Astrocyte (in vitro differentiated cells and primary cell): Measurements from ENCODE around the gene UFD1. TPM values are rescaled to one million over a fixed set of nuclear protein-coding genes. Genes with fewer than 3 reads are reported as not detected.

Source experiments
- DNase-seq: peaks from one replicate; pipeline ENCODE4 v3.0.0-alpha.2; 2010; ENCODE audit warnings: low read depth
- FAIRE-seq: peaks from 2 replicates; lab custom pipeline; 2011; peaks lifted over from hg19 to GRCh38; lab: Jason Lieb, UNC
- H2AFZ ChIP-seq: 2 replicates; pipeline ENCODE4 v1.6.0; 2012; ENCODE audit warnings: low read depth, low read length, inconsistent platforms
- H3K27ac ChIP-seq: 2 replicates; pipeline ENCODE4 v1.5.1; 2011; ENCODE audit warnings: low read depth, low read length, inconsistent platforms
- H3K27me3 ChIP-seq: 2 replicates; pipeline ENCODE4 v1.6.0; 2011; ENCODE audit warnings: low read length, inconsistent platforms; ENCODE audit not compliant: insufficient read depth
- H3K36me3 ChIP-seq: 2 replicates; pipeline ENCODE4 v1.5.1; 2011; ENCODE audit warnings: low read length, inconsistent platforms; ENCODE audit not compliant: insufficient read depth
- H3K4me1 ChIP-seq: 2 replicates; pipeline ENCODE4 v1.5.1; 2011; ENCODE audit warnings: low read length, inconsistent platforms; ENCODE audit not compliant: insufficient read depth
- H3K4me2 ChIP-seq: 2 replicates; pipeline ENCODE4 v1.6.0; 2012; ENCODE audit warnings: low read length, inconsistent platforms
- H3K4me3 ChIP-seq: 2 replicates; pipeline ENCODE4 v1.5.1; 2011; ENCODE audit warnings: low read depth, mild to moderate bottlenecking, low read length, inconsistent platforms; ENCODE audit not compliant: insufficient read depth
- H3K79me2 ChIP-seq: 2 replicates; pipeline ENCODE4 v1.6.0; 2012; ENCODE audit warnings: mild to moderate bottlenecking, low read length, inconsistent platforms; ENCODE audit not compliant: insufficient read depth
- H3K9ac ChIP-seq: 2 replicates; pipeline ENCODE4 v1.6.0; 2012; ENCODE audit warnings: mild to moderate bottlenecking, low read length, inconsistent platforms
- H3K9me3 ChIP-seq: 2 replicates; pipeline ENCODE4 v1.5.1; 2012; ENCODE audit warnings: low read depth, mild to moderate bottlenecking, low read length, inconsistent platforms; ENCODE audit not compliant: insufficient read depth
- H4K20me1 ChIP-seq: 2 replicates; pipeline ENCODE4 v1.6.0; 2012; ENCODE audit warnings: low read length, inconsistent platforms; ENCODE audit not compliant: insufficient read depth
- H3K27ac Mint-ChIP-seq: one replicate; pipeline ENCODE4 v1.8.0; 2021; ENCODE audit warnings: mild to moderate bottlenecking, mixed read lengths; ENCODE audit not compliant: unreplicated experiment
- H3K27me3 Mint-ChIP-seq: one replicate; pipeline ENCODE4 v1.8.0; 2021; ENCODE audit warnings: low read depth, mixed read lengths; ENCODE audit not compliant: unreplicated experiment
- H3K36me3 Mint-ChIP-seq: one replicate; pipeline ENCODE4 v1.8.0; 2021; ENCODE audit warnings: low read depth, mixed read lengths; ENCODE audit not compliant: unreplicated experiment
- H3K4me1 Mint-ChIP-seq: one replicate; pipeline ENCODE4 v1.8.0; 2021; ENCODE audit warnings: low read depth, mixed read lengths; ENCODE audit not compliant: unreplicated experiment
- H3K4me3 Mint-ChIP-seq: one replicate; pipeline ENCODE4 v1.8.0; 2021; ENCODE audit warnings: mild to moderate bottlenecking, moderate library complexity, mixed read lengths; ENCODE audit not compliant: unreplicated experiment
- H3K9me3 Mint-ChIP-seq: one replicate; pipeline ENCODE4 v1.8.0; 2021; ENCODE audit warnings: mild to moderate bottlenecking, mixed read lengths; ENCODE audit not compliant: unreplicated experiment
- EZH2 ChIP-seq: IDR thresholded peaks from 2 replicates; pipeline ENCODE4 v1.6.1; 2012; ENCODE audit warnings: mild to moderate bottlenecking, low read length, inconsistent platforms; ENCODE audit not compliant: insufficient read depth
- total RNA-seq: library from RNA; stranded (reverse); gene quantifications from 2 replicates; pipeline ENCODE4 v1.2.1, GENCODE V29; 2021
- TF ChIP-seq, protein P1 (sequence below): IDR thresholded peaks from 2 replicates; pipeline ENCODE4 v1.5.1; 2011; ENCODE audit warnings: low read depth, mild to moderate bottlenecking, inconsistent platforms, low read length, moderate library complexity; ENCODE audit not compliant: insufficient read depth

The UFD1 gene
- total RNA-seq, 1 donor from 2014 or later, result 105 TPM

DNA sequence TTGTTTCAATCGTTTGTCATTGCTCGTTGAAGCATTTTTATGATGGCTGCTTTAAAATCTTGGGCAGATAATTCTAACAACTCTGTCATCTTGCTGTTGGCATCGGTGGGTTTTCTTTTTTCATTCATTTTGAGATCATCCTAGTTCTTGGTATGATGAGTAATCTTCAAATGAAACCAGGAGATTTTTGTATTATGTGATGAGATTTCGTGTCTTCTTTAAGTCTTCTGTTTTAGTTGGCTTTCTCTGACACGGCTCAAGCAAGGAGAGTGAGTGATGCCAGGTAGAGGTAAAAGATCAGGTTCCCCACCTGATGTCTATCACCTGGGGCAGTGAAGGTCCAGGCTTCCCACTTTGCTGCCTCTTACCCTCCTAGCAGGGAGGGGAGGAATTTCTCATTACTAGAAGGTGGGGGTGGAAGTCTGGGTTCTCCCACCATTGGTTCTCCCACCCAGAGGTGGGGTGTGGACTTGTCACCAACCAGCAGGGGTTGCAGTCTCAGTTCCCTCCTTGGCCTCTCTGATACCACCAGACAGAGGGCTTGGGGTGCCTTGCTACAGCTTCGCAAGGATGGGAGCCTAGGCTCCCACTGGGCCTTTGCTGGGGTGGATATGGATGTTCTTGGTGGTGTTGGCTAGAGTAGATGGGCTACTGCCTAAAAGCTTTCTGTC is 13.6 kb upstream of the UFD1 start:
- Histone ChIP-seq H3K36me3 (no peaks in the 10 kb centered on the region), H3K4me2 (no peak overlapping the region), H3K9me3 (no peaks in the 10 kb centered on the region), H3K27me3 (no peaks in the 10 kb centered on the region), H3K4me3 (no peak overlapping the region), H4K20me1 (no peaks in the 10 kb centered on the region), H2AFZ (no peak overlapping the region), H3K4me1 (peaks cover 8% of the 10 kb centered on the region), H3K27ac (no peak overlapping the region), H3K9ac (no peak overlapping the region), H3K79me2 (no peaks in the 10 kb centered on the region)
- peaks cover 1% of the 10 kb centered on the region for H3K27me3 Mint-ChIP-seq
- H3K9me3 Mint-ChIP-seq, result no peaks in the 10 kb centered on the region
- DNase-seq (no peak), FAIRE-seq (no peak)
- no peak overlapping the region for H3K27ac Mint-ChIP-seq
- H3K4me3 Mint-ChIP-seq, result no peak overlapping the region
- H3K4me1 Mint-ChIP-seq, result peaks cover 5% of the 10 kb centered on the region
- H3K36me3 Mint-ChIP-seq, result no peaks in the 10 kb centered on the region
- no peak for TF ChIP-seq EZH2
- TF ChIP-seq, protein P1, sequence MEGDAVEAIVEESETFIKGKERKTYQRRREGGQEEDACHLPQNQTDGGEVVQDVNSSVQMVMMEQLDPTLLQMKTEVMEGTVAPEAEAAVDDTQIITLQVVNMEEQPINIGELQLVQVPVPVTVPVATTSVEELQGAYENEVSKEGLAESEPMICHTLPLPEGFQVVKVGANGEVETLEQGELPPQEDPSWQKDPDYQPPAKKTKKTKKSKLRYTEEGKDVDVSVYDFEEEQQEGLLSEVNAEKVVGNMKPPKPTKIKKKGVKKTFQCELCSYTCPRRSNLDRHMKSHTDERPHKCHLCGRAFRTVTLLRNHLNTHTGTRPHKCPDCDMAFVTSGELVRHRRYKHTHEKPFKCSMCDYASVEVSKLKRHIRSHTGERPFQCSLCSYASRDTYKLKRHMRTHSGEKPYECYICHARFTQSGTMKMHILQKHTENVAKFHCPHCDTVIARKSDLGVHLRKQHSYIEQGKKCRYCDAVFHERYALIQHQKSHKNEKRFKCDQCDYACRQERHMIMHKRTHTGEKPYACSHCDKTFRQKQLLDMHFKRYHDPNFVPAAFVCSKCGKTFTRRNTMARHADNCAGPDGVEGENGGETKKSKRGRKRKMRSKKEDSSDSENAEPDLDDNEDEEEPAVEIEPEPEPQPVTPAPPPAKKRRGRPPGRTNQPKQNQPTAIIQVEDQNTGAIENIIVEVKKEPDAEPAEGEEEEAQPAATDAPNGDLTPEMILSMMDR, result no peak

DNA sequence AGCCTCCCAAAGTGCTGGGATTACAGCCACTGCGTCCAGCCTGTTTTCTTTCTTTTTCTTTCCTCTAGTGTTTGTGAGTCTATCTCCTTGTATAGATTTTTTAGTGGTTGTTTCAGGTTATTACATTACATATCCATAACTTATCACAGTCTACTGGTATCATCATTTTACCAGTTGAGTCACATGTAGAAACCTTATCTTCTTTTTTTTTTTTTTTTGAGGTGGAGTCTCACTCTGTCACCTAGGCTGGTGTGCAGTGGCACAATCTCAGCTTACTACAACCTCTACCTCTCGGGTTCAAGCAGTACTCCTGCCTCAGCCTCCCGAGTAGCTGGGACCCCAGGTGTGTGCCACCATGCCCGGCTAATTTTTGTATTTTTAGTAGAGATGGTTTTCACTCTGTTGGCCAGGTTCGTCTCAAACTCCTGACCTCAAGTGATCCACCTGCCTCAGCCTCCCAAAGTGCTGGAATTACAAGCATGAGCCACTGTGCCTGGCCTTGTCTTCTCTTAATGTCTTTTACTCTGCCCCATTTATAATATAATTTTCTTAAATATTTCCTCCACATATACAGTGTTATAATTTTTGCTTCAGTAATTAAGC is 11.7 kb upstream of the UFD1 start:
- no peaks in the 10 kb centered on the region for H4K20me1 ChIP-seq
- Mint-ChIP-seq H3K9me3 (no peaks in the 10 kb centered on the region), H3K36me3 (no peaks in the 10 kb centered on the region), H3K27me3 (no peaks in the 10 kb centered on the region), H3K4me3 (no peak overlapping the region), H3K27ac (no peak overlapping the region), H3K4me1 (no peaks in the 10 kb centered on the region)
- TF ChIP-seq EZH2, result no peak
- TF ChIP-seq, protein P1, result no peak
- H3K27ac ChIP-seq, result no peak overlapping the region
- H3K4me1 ChIP-seq, result no peaks in the 10 kb centered on the region
- H3K9ac ChIP-seq, result no peak overlapping the region
- no peaks in the 10 kb centered on the region for H3K9me3 ChIP-seq
- DNase-seq (no peak), FAIRE-seq (no peak)
- no peak overlapping the region for H2AFZ ChIP-seq
- H3K36me3 ChIP-seq, result no peaks in the 10 kb centered on the region
- H3K27me3 ChIP-seq, result no peaks in the 10 kb centered on the region
- no peaks in the 10 kb centered on the region for H3K79me2 ChIP-seq
- H3K4me3 ChIP-seq, result no peak overlapping the region
- H3K4me2 ChIP-seq, result no peak overlapping the region
